IPS DF 6.9 (cell line): ENCODE measurements around the gene KANK3.
"Not testable (repeated sequence)": the region's sequence is repeated elsewhere in the genome, so short reads cannot be mapped to it uniquely, and the experiment has no call there.

ENCODE experiments used
- DNase-seq: peaks from one replicate; pipeline ENCODE4 v3.0.0-alpha.2; 2013; ENCODE audit warnings: low read depth, low spot score
- H3K27ac ChIP-seq: one replicate; pipeline ENCODE4 v1.5.1; 2013; ENCODE audit warnings: low read length, control low read depth
- H3K27me3 ChIP-seq: 2 replicates; pipeline ENCODE4 v1.6.1; 2013; ENCODE audit warnings: mild to moderate bottlenecking, low read length; ENCODE audit not compliant: control insufficient read depth, insufficient read depth
- H3K36me3 ChIP-seq: 2 replicates; pipeline ENCODE4 v1.6.1; 2013; ENCODE audit warnings: low read length; ENCODE audit not compliant: control insufficient read depth, insufficient read depth
- H3K4me1 ChIP-seq: 2 replicates; pipeline ENCODE4 v1.6.1; 2013; ENCODE audit warnings: low read length; ENCODE audit not compliant: control insufficient read depth, insufficient read depth
- H3K4me3 ChIP-seq: 2 replicates; pipeline ENCODE4 v1.5.1; 2013; ENCODE audit warnings: mild to moderate bottlenecking, low read length
- H3K9me3 ChIP-seq: 2 replicates; pipeline ENCODE4 v1.6.1; 2013; ENCODE audit warnings: low read length, inconsistent platforms; ENCODE audit not compliant: control insufficient read depth, insufficient read depth
- WGBS: extraction: QIAGEN DNeasy Blood & Tissue Kit; methylation state at CpG from one replicate; pipeline ENCODE4 v1.1.7; 2013; ENCODE audit warnings: mixed read lengths, missing lambda C conversion rate; ENCODE audit not compliant: insufficient read length, insufficient coverage; 5-methylcytosine and 5-hydroxymethylcytosine counted together

Gene KANK3

DNA sequence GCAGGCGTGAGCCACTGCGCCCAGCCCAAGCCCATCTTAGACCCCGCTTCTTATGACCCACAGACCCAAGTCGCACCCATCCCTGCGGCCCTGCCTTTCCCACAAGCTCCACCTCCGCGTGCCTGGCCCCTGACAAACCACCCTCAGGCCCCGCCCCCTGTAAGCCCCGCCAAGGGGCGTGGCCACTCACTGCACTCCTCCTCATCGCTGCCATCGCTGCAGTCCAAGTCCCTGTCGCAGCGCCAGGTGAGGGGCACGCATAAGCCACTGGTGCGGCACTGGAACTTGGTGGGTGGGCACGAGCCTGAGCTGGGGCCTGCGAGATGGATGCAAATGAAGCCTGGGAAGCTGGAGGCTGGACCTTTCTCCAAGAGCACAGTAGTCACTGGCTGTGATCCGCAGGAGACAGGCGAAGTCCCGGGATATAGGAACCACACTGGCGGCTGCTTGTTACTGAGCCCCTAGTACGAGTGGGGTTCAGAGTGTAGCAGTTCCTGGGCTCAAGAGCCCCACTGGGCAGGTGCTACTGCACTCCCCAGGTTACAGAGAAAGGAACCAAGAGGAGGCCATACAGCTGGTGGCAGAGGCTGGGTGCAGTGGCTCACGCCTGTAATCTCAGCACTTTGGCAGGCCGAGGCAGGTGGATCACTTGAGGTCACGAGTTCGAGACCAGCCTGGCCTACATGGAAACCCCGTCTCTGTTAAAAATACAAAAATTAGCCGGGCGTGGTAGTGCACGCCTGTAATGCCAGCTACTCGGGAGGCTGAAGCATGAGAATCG is 38.0 kb downstream of the KANK3 start:
- Histone ChIP-seq H3K4me3 (no peak overlapping the region), H3K4me1 (no peaks in the 10 kb centered on the region), H3K27me3 (no peaks in the 10 kb centered on the region), H3K9me3 (no peaks in the 10 kb centered on the region), H3K27ac (no peak overlapping the region), H3K36me3 (peaks cover 10% of the 10 kb centered on the region)
- WGBS, result no CpG with 5 or more reads among the region's 33 CpGs
- no peak for DNase-seq

- Histone ChIP-seq H3K9me3 (no peaks in the 10 kb centered on the region), H3K36me3 (peaks cover 10% of the 10 kb centered on the region), H3K4me1 (no peaks in the 10 kb centered on the region), H3K27me3 (no peaks in the 10 kb centered on the region), H3K27ac (no peak overlapping the region), H3K4me3 (no peak overlapping the region)
- WGBS, result no CpG with 5 or more reads among the region's 7 CpGs
- no peak for DNase-seq
Observed at GRCh38 chr19:8302734-8303133, 40.3 kb downstream of the KANK3 start.

GRCh38 chr19:8302357-8302691 is 40.7 kb downstream of the KANK3 start:
- peaks cover 10% of the 10 kb centered on the region for H3K36me3 ChIP-seq
- no CpG with 5 or more reads among the region's 11 CpGs for WGBS
- no peak overlapping the region for H3K27ac ChIP-seq
- H3K4me3 ChIP-seq, result no peak overlapping the region
- DNase-seq, result no peak
- no peaks in the 10 kb centered on the region for H3K27me3 ChIP-seq
- H3K4me1 ChIP-seq, result no peaks in the 10 kb centered on the region
- H3K9me3 ChIP-seq, result no peaks in the 10 kb centered on the region

GRCh38 chr19:8291337-8291736 is 51.7 kb downstream of the KANK3 start:
- DNase-seq, result not testable (repeated sequence)
- WGBS, result no CpG with 5 or more reads among the region's 9 CpGs

DNA sequence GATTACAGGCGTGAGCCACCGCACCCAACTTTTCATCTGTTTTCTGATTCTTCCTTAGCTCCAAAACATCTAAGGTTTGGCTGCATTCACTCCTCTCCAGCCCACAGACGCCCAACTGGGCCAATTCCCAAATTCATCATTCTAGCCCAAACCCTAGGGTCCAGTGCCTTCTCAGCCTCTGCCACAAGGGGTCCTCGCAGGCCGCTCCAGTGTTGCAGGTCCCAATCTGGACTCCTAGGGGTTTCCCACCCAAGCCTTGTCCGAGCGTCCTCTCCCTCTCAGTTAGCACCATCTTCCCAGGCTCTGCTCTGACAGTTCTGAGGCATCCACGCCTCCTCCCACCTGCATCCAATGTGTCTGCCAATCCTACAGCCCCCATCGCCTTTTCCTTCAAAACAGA is 66.6 kb downstream of the KANK3 start:
- H3K27ac ChIP-seq, DNase-seq, H3K9me3 ChIP-seq, H3K4me1 ChIP-seq, H3K4me3 ChIP-seq, H3K36me3 ChIP-seq, H3K27me3 ChIP-seq: not testable (repeated sequence)
- no CpG with 5 or more reads among the region's 9 CpGs for WGBS

More at GRCh38 chr19:8291337-8291736, 51.7 kb downstream of the KANK3 start:
- H3K27me3 ChIP-seq, H3K4me3 ChIP-seq, H3K27ac ChIP-seq, H3K4me1 ChIP-seq, H3K36me3 ChIP-seq, H3K9me3 ChIP-seq: not testable (repeated sequence)
